GM19351 (cell line): ENCODE results near the gene CMIP.

Experiments
- ATAC-seq: cut with Tn5 transposase; IDR thresholded peaks from one replicate; pipeline ENCODE4 v1.9.1; 2021; ENCODE audit warnings: mild to moderate bottlenecking, moderate library complexity; ENCODE audit not compliant: unreplicated experiment

The CMIP gene

DNA sequence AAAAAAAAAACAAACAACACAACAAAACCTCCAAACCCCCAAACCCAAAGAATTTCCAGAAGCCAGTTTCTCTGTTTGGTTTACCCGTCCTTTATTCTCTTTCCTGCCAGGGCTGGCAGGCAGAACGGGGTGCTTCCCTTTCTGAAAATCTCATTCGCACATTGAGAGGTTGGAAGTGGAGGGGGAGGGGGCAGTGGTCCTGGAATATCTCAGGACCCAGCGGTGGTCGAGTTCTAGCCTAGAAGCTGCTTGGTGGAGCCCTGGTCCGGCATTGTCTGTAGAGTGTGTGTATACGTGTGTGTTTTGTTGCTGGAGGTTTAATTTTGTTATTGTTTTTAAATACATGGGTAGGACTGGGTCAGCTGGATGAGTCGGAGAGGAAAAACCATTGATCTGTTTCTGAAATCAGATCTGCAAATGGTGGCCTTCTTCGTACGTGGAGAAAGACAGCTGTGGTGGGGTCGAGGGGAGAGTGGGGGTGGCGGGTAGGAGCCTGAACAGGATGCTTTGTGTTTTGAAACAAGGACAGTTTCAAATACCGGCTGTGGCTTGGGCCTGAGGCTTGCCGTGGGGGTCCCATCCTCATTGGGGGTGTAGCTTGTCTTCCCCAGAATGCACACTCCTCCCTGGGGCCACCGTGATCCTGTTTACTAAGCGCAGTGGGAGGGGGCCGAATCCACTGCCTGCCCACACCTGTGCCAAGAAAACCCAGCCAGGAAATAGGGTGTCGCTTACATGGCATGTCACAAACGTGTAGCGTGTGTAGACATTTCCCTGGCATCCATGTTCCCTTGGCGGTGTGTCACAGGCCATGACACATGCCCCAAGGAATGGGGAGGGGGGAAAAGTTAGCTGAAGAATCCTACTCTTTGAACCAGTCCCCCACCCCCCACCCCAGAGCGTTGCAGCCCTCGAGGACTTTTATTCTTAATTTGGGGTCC lies 1.6 kb downstream of the CMIP start:
- ATAC-seq, result no peak

DNA sequence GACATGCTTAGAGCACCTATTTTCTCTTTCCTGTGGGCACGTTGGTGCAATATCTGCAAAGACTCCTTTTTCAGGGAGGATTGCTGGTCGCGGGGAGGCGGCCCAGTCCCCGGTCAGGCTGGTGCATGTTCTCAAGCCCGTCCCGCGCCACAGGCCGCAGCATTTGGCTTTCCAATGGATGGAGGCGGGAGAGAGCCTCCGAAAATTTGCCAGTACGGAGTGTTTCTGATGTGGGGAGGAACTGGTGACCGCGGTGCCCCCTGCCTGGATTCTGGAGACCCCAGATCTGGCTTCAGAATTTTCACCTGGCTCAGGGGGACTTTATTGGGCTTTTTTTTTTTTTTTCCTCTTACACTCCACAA lies 2.3 kb downstream of the CMIP start:
- no peak for ATAC-seq

DNA sequence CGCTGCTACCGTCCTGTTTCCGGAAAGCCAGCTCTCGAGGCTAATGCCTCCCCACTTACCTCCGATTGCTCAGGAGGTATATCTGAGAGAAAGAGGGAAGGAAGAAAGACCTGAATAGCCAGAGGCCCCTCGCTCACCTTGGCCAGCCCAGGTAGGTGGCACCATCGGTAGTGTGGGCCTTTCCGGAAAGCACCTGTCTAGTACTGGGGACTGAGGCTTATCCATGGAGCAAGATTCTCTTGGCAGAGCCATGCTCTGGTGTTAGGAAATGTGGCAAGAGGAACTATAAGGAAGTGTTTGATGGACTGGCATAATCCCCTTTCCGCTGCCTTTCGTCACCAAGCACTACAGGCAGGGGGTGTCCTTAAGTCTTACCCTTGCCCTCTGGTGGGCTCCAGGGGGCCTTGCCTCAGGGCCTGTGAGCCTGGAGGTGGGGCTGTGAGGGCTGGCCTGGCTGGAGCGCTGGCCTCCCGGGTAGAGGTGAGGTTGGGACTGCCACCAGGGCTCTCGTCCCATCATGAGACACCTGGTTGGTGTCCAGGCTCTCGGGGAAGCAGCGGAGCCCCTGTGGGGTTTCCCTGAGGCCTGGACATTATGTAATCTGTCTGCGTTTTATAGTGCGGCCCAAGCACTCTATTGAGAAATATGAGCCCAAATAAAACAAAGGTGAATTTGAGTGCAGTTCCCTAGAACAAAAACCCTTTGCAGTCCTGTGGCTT lies 2.9 kb downstream of the CMIP start:
- no peak for ATAC-seq

- no peak for ATAC-seq
Observed at GRCh38 chr16:81448154-81449131, 3.8 kb downstream of the CMIP start.

DNA sequence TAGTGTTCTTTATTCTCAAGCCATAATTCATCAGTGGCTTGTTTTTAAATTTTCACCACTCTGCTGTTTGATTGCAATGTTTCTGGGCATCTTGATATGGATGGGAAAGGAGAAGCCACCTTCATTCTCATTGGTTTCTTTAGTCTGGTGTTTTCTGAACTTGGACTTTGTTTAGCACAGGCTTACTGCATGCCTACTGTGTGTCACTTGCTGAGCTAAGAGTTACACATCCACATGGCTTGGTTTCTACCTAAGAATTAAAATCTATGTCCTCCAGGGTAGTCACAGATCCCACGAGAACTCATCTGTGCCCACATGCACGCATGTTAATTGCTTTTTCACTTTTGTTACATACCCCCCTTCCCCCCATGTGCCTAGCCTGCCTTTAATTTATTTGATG lies 4.6 kb downstream of the CMIP start:
- ATAC-seq, result no peak

DNA sequence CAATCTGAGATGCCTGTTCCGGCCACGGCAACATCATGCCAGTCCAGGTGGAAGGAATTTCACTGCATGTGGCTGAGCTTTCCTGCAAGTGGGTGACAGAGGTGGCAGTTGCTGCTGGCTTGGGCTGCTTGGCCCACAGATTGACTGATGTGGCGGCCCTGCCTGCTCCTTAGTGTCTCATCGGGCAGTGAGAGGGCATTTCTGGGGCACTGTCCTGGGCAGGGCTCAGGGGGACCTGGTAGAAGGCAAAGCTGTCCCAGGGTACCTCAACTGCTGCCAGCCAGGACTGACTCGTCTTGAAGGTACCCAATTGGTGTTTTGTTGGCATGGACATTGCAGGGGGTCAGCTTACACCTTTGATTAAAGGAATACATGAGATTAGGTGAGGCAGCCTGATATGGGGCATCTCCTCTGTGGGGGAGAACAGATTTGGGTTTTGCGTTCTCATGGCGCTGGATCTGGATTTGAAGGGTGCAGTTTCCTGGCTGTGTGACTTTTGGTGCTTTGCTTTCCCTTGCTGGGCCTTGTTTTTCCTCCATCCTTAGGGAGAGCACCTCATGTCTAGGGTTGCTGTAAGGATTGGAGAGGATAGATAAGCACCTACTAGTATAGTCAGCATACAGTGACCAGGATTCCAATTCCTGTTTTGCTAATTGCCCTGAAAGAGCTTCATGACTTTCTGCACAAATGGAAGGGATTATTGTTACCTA lies 5.4 kb downstream of the CMIP start:
- no peak for ATAC-seq

GRCh38 chr16:81450783-81451491 lies 6.3 kb downstream of the CMIP start:
- ATAC-seq, result no peak

GRCh38 chr16:81451753-81452680 lies 7.4 kb downstream of the CMIP start:
- no peak for ATAC-seq

- ATAC-seq, result no peak
Observed at GRCh38 chr16:81453091-81453728, 8.6 kb downstream of the CMIP start.

DNA sequence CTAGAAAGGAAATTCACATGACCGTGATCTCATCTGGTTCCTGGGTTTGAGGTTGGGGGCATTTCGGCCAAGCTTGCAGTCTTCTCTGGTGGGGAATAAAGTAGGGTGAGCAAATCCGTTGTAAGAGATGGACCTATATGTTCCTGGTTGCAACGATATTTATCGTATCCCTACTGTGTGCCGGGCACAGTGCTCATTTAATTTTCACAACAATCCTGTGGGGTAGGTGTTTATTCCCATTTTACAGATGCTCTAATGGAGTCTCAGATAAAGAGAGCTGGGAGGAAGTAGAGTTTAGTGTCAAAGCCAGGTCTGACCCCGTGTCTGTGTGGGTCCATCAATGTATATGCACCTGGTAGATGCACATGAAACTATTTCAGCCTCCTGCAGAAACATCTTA lies 9.4 kb downstream of the CMIP start:
- no peak for ATAC-seq

GRCh38 chr16:81455006-81455405 lies 10.4 kb downstream of the CMIP start:
- no peak for ATAC-seq

GRCh38 chr16:81455720-81456494 lies 11.3 kb downstream of the CMIP start:
- no peak for ATAC-seq

DNA sequence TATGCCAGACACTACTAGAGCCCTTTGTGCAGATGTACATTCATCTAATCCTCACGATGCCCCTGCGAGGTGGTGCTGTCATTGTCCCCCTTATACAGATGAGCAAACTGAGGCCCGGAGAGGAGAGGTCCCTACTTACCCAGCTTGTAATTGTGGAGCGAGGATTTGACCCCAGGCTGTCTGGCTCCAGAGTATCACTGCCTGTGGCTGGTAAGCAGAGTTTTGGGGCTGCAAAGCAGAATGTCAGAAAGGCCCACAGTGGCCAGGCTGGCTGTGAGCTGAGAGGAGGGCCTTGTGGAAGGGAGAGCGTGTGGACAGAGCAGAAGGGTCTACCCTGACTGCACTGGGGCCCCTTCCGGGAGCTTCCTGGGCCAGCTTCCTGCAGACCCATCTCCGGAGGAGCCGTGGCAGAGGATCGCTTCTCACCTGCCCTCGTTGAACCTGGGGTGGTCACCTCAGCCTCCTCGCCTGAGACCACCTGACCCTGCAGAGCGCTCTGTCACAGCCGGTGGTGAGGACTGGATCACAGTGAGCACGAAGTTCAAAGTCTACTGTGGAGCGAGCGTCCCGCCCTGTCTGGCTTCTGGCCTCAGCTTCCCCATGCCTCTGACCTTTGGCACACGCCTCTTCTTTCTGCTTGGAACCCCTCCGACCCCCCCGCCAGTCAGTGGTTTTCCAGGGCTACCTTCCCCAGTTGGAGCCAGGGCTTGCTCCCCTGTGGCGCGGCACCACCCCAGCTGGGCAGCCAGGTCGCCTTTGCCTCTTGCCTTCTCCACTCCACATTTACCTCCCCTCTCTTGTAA lies 12.1 kb downstream of the CMIP start:
- no peak for ATAC-seq

DNA sequence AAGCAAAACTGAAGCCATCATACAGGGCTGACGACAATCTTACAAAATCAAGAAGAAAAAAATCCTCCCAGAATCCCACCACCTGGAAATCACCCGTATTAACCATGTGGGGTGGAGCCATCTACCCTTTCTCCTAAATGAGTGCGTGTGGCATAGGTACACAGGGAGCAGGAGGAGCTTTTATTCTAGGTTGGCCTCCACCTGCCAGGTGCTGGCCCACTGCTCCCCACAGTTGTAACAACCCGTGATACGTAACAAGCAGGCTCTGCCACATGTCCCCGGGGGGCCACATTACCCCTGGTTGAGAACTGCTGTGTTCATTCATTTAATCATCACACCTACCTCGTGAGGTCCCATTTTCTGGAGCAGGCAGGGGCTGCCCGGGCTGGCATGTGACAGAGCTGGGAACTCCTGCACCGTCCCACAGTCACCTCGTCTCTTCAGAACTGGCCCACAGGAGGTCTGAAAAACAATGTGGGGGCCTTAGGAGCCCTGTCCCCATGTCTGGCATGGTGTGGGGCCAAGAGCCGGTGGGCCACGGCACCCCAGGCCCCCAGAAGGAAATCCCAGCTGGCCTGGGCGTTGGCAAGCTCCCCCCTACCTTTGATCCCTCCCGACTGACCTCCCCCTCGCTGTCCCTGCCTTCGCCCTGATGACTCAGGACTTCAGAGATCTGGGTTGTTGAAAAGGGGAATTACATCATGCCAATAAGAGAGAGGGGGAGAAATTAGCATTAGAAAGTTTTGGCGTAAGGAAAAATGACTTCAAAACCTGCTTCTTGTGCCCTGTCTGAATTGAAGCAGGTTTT lies 12.9 kb downstream of the CMIP start:
- no peak for ATAC-seq

- ATAC-seq, result no peak
Observed at GRCh38 chr16:81458149-81458669, 13.6 kb downstream of the CMIP start.
